Osteoblast (primary cell): ENCODE results near the gene NEUROD2. TPM values are rescaled to one million over a fixed set of nuclear protein-coding genes. Genes with fewer than 3 reads are reported as not detected.

Experiments used
- DNase-seq: peaks from one replicate; pipeline ENCODE4 v3.0.0; 2011; ENCODE audit warnings: low spot score, mixed read lengths; ENCODE audit not compliant: insufficient read length; ENCODE audit errors: missing footprints
- H2AFZ ChIP-seq: 2 replicates; pipeline ENCODE4 v1.6.0; 2011; ENCODE audit warnings: mild to moderate bottlenecking, low read length
- H3K27ac ChIP-seq: 2 replicates; pipeline ENCODE4 v1.5.1; 2011; ENCODE audit warnings: mild to moderate bottlenecking, low read depth, low read length, moderate library complexity
- H3K27me3 ChIP-seq: 2 replicates; pipeline ENCODE4 v1.6.0; 2012; ENCODE audit warnings: mild to moderate bottlenecking, control low read depth, inconsistent platforms, low read length, moderate library complexity; ENCODE audit not compliant: insufficient read depth
- H3K36me3 ChIP-seq: 2 replicates; pipeline ENCODE4 v1.5.1; 2011; ENCODE audit warnings: mild to moderate bottlenecking, low read length, control low read depth, moderate library complexity; ENCODE audit not compliant: insufficient read depth
- H3K4me1 ChIP-seq: 2 replicates; pipeline ENCODE4 v1.5.1; 2011; ENCODE audit warnings: mild to moderate bottlenecking, low read length, control low read depth, moderate library complexity; ENCODE audit not compliant: insufficient read depth
- H3K4me2 ChIP-seq: 2 replicates; pipeline ENCODE4 v1.6.0; 2011; ENCODE audit warnings: mild to moderate bottlenecking, low read length; ENCODE audit not compliant: insufficient read depth
- H3K4me3 ChIP-seq: fragments of 200-600 bp; sonication (generic); 3 replicates; pipeline ENCODE4 v1.5.1; 2012; ENCODE audit warnings: mild to moderate bottlenecking, low read length, inconsistent platforms; ENCODE audit not compliant: insufficient read depth
- H3K79me2 ChIP-seq: 2 replicates; pipeline ENCODE4 v1.6.0; 2012; ENCODE audit warnings: mild to moderate bottlenecking, low read length, control low read depth, inconsistent platforms; ENCODE audit not compliant: insufficient read depth
- H3K9me3 ChIP-seq: 2 replicates; pipeline ENCODE4 v1.5.1; 2011; ENCODE audit warnings: low read depth, low read length, control low read depth
- H4K20me1 ChIP-seq: 2 replicates; pipeline ENCODE4 v1.6.0; 2012; ENCODE audit warnings: mild to moderate bottlenecking, low read length, control low read depth; ENCODE audit not compliant: insufficient read depth
- total RNA-seq: library from RNA; depleted of rRNA; stranded (reverse); fragments of >200 nt; gene quantifications from 2 replicates; pipeline ENCODE4 v1.2.3, GENCODE V29; 2012
- TF ChIP-seq, protein P1 (sequence below): IDR thresholded peaks from 2 replicates; pipeline ENCODE4 v1.5.1; 2011; ENCODE audit warnings: mild to moderate bottlenecking, low read depth, low read length, moderate library complexity; ENCODE audit errors: extremely low read depth

NEUROD2 gene
- total RNA-seq, 1 donor, result not detected

GRCh38 chr17:39652587-39653315 lies 45.0 kb upstream of the NEUROD2 start:
- H3K27ac ChIP-seq, result no peak overlapping the region
- no peak overlapping the region for H3K4me3 ChIP-seq
- H3K4me2 ChIP-seq, result no peak overlapping the region
- H3K27me3 ChIP-seq, result no peaks in the 10 kb centered on the region
- H3K79me2 ChIP-seq, result peaks cover 17% of the 10 kb centered on the region
- H2AFZ ChIP-seq, result no peak overlapping the region
- peaks cover 49% of the 10 kb centered on the region for H4K20me1 ChIP-seq
- TF ChIP-seq, protein P1, sequence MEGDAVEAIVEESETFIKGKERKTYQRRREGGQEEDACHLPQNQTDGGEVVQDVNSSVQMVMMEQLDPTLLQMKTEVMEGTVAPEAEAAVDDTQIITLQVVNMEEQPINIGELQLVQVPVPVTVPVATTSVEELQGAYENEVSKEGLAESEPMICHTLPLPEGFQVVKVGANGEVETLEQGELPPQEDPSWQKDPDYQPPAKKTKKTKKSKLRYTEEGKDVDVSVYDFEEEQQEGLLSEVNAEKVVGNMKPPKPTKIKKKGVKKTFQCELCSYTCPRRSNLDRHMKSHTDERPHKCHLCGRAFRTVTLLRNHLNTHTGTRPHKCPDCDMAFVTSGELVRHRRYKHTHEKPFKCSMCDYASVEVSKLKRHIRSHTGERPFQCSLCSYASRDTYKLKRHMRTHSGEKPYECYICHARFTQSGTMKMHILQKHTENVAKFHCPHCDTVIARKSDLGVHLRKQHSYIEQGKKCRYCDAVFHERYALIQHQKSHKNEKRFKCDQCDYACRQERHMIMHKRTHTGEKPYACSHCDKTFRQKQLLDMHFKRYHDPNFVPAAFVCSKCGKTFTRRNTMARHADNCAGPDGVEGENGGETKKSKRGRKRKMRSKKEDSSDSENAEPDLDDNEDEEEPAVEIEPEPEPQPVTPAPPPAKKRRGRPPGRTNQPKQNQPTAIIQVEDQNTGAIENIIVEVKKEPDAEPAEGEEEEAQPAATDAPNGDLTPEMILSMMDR, result no peak
- H3K4me1 ChIP-seq, result no peaks in the 10 kb centered on the region
- H3K9me3 ChIP-seq, result no peaks in the 10 kb centered on the region
- H3K36me3 ChIP-seq, result no peaks in the 10 kb centered on the region
- DNase-seq, result no peak

DNA sequence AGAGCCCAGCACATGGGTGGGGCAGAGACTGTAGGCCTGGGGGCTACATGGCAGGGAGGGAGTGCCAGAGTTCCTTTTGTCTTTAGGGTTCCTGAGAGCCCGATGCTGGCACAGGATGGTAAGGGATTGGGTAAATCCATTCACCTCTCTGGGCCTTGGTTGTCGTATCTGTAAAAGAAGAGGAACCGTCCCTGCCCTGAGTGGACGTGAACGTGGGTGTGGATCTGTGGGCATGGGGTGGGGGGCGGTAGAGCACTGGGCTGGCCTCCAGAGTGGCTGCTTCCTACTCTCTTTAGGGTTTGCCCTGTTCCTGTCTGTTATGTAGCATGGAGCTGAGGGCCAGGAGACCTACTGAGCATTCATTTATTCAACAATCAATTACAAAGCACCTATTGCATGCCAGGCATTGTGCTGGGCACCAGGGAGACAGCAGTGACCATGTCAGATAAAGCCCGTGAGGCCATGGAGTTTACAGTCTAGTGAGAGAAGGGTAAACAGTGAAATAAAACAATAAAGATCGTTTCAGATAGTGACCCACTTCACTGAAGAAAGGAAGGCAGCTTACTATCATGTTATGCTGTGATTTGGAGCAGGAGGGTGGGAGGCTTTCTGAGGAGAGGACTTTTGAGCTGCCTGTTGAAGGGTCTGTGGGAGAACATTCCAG lies 44.3 kb upstream of the NEUROD2 start:
- Histone ChIP-seq H4K20me1 (peaks cover 55% of the 10 kb centered on the region), H3K79me2 (peaks cover 22% of the 10 kb centered on the region), H3K4me1 (no peaks in the 10 kb centered on the region), H3K27me3 (no peaks in the 10 kb centered on the region), H3K4me3 (no peak overlapping the region), H2AFZ (no peak overlapping the region), H3K4me2 (no peak overlapping the region), H3K9me3 (no peaks in the 10 kb centered on the region), H3K36me3 (no peaks in the 10 kb centered on the region), H3K27ac (no peak overlapping the region)
- DNase-seq, result no peak
- TF ChIP-seq, protein P1, result no peak

GRCh38 chr17:39650121-39650579 lies 42.4 kb upstream of the NEUROD2 start:
- H3K9me3 ChIP-seq, result no peaks in the 10 kb centered on the region
- no peak overlapping the region for H3K4me3 ChIP-seq
- no peak overlapping the region for H3K27ac ChIP-seq
- H3K4me2 ChIP-seq, result no peak overlapping the region
- H3K27me3 ChIP-seq, result no peaks in the 10 kb centered on the region
- TF ChIP-seq, protein P1, result no peak
- H4K20me1 ChIP-seq, result peaks cover 48% of the 10 kb centered on the region
- H3K4me1 ChIP-seq, result no peaks in the 10 kb centered on the region
- peaks cover 33% of the 10 kb centered on the region for H3K79me2 ChIP-seq
- no peaks in the 10 kb centered on the region for H3K36me3 ChIP-seq
- no peak for DNase-seq
- H2AFZ ChIP-seq, result no peak overlapping the region
